ENCODE data around the gene MT1A.
A peak's percentile ranks its signal among the peaks of the same experiment; 100 is the strongest.
"Not testable (repeated sequence)": the region's sequence is repeated elsewhere in the genome, so short reads cannot be mapped to it uniquely, and the experiment has no call there.

Gene MT1A

DNA sequence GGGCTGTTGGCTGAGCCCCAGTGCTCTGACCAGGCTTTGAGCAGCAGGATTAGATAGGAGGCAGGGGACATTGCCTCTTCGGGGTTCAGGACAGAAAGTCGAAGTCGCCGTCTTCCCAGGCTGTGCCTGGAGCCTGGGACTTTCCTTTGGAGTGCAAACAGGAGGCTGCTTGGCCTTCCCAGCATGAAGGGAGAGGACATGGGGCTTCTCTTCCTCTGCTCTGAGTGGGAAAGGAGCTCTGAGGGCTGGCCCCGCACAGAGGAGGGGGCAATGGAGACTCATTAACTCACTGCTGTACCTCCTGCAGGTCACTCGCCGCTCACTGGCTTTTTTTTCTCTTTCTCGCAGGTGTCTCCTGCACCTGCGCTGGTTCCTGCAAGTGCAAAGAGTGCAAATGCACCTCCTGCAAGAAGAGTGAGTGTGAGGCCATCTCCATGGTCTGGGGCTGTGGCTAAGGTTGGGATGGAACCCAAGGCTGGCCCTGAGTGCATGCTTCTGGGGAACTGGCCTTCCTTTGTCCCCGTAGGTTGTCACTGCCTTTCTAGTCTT lies 19.9 kb downstream of the MT1A start:
- no peak for DNase-seq

DNA sequence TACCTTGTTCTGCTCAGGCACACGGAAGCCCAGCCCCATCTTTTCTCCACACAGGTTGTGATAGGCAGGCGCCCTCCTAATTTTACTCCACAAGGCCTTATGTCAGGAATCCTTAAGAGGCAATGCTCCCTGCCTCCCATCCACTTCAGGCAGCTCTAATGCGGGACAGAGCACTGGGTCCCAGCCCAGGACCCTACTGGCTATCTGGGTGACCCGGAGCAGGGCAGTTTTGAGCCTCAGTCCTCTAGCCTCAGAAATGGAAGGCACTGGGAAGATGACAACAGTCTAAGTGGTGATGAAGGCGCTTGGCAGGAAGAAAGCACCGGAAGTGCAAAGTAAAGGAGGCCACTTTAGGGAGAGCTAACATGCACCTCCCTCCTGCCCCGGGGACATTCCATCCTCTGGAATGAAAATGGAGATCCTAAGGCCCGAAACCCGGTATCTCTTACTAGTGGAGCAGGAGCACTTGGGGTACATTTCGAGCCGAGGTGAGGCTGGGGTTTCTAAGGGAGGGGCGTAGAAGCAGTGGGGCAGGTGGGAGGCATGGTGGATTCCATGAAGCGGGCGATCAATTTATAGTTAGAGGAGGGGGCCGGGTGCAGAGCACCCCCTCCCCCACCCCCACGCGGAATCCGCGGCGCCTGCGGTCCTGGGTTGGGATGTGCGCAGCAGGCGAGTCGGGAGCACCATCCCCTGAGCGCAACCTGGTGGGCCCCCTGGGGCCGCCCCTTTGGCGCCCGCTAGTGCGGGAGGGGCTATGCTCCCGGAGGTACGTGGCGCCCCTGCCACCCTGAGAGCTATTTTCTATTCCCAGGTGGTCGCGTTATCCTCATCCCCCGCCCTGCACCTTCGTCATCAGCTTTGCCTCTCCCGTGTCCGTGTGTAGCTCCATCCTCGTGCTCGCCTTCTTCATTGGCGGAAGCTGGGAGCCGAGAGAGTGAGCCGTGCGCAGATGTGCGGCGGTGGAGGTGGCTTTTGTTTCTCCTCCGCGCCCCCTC lies 24.2 kb downstream of the MT1A start:
- no peak for DNase-seq

DNA sequence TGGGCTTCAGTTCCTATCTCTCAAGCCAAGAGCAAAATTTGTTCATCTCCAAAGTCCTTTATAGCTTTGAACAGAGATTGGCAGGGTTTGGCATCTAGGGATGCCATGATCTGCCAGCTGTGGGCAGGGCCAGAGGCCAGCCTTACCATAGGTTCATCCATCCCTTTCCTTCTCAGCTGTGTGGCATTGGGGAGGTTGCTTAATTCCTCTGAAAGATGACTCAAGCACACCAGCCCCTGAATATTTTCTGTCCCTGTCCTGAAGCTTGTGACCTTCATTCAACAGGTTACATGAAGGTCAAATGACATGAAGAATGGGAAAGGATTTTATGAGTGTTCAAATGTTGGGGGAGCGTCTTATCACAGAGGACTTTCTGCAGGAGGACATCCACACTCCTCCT lies 26.0 kb downstream of the MT1A start:
- DNase-seq = no peak

DNA sequence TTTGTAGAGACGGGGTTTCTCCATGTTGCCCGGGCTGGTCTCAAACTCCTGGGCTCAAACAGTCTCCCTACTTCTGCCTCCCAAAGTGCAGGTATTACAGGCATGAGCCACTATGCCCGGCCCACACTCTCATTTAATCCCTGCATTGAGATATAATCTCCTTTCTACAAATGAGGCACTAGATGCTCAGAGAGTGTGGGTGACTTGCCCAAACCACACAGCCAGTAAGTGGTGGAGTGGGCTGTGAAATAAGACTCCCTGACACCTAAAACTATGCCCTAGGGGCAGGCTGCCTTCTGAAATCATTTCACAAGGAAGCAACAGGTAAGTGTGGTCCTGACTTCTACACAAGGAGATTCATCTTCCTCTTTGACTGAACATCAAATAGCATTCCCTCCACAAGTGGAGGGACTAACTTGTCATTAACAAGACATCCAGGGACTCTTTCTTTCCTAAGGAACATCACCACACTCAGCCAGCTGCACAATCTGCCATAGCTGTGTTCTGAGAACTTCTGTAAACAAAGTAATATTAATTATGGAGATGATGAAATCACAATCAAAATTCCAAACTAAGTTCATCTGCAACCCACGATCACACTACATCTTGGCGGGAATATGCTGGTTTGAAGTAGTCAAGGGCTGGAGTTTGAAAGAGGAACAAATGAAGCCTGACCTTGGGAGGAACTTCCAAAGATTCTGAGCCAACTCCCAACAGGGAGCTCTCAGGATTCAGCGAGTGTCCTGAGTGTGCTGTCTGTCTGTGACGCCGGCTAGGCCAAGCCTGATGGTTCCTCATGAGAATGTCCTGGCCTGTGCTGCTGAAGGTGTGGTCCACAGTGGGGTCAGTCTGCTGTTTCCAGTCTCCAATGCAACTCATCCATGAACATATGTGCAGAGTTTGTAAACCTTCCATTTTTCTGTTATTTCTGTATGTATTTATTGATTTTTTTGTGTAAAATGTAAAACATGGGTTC lies 27.1 kb downstream of the MT1A start:
- DNase-seq = not testable (repeated sequence)

DNA sequence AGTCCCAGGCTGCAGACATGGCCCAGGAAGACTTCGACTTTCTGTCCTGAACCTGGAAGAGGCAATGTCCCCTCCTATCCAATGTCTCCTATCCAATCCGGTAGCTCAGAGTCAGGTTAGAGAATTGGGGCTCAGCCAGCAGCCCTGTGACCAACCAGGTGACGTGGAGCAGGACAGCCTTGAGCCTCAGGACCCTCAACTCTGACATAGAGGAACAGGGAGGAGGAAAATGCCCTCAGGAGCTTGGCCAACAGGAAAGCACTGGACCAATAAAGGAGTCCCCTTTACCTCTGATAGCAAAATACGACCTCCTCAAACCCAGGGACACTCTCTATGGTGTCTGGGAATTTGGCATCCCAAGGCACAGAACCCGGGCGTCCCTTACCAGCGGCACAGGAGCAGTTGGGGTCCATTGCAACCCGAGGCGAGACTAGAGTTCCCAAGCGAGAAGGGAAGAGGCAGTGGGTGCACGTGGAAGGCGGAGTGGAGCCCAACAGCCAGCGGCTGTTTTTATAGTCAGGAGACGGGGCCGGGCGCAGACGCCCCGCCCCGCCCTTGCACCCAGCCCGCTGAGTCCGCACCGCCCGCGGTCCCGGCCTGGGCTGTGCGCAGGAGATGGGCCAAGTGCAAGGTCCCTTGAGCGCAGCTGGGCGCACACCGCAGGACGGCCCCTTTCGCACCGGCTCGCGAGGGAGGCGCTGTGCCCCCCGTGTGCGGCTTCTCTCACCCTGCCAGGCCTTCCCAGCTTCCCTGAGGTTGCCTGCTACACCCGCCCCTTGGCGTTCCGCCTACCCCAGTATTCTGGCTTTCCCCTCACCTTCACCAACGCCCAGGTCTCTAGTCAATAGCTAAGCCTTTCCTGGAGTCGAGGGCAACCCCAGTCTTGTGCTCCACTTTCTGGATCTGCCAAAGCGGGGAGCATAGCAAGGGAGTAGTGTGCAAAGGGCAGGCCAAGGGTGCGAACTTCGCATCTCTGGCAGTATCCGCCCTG lies 29.4 kb downstream of the MT1A start, which contains the start of gene MT1G:
Gene MT1G (minus strand): TSS at position 485 of the 991 bp plus-strand sequence. CDS start 72 bp downstream, at position 413.
- DNase-seq = no peak

DNA sequence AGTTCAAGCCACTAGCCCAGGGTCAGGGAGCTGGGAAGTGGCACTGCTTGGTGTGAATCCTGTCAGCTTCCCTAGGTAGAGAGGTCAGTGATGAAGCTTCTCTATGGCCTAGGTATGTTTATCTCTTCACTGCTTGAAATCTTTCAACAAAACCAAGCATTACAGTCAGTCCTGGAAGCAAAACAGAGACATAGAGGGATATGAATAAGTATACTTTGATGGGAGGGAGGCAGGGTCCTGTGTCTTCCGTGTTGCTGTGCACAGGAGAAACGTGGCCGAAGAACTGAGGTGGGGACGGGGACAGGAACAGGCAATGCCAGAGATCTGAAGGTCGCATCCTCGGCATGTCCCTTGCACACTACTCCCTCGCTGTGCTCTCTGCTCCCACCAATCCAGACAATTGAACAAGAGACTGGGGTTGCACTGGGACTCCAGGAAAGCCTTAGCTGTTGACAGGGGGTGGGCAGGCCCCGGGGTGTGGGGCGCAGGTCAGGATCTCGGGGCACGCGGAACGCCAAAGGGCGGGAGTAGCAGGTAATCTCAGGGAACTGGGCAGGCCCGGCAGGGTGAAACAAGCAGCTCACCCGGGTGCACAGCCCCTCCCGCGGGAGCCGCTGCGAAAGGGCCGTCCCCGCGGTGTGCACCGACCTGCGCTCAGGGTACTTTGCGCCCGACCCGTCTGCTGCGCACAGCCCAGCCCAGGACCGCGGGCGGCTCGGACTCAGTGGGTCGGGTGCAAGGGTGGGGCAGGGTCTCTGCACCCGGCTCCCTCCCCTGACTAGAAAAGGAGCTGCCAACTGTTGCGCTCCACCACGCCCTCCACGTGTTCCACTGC lies 30.8 kb downstream of the MT1A start, which contains the start of gene MT1H:
Gene MT1H (plus strand): TSS at position 810 of the 835 bp plus-strand sequence. CDS start 71 bp downstream, outside the sequence.
- no peak for DNase-seq

DNA sequence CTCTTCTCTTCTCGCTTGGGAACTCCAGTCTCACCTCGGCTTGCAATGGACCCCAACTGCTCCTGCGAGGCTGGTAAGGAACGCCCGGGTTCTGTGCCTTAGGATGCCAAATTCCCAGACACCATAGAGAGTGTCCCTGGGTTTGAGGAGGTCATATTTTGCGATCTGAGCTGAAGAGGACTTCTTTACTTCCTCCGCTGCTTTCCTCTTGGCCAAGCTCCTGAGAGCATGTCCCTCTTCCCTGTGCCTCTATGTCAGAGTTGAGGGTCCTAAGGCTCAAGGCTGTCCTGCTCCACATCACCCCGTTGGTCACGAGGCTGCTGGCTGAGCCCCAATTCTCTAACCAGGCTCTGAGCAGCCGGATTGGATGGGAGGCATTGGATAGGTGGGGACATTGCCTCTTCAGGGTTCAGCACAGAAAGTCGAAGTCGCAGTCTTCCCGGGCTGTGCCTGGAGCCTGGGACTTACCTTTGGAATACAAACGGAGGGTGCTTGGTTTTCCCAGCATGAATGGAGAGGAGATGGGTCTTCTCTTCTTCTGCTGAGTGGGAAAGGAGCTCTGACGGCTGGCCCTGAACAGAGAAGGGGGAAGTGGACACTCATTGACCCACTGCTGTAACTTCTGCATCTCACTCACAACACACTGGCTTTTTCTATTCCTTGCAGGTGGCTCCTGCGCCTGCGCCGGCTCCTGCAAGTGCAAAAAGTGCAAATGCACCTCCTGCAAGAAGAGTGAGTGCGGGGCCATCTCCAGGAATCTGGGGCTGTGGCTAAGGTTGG lies 31.6 kb downstream of the MT1A start:
- no peak for DNase-seq

DNA sequence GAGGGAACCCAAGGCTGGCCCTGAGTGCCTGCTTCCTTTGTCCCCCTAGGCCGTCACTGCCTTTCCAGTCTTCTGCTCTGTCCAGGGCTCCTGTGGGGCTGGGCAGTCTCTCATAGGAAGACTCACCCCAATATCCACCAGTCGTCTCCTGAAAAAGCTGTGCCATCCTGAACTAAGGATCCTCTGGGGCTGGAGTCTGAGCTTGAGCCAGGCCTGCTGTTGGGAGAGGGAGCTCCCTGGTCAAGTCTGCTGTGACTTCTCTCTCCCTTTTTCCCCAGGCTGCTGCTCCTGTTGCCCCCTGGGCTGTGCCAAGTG lies 32.1 kb downstream of the MT1A start:
- DNase-seq = no peak

- not testable (repeated sequence) for DNase-seq
These were observed 33.2 kb downstream of the MT1A start for GRCh38 chr16:56671691-56672090.

- not testable (repeated sequence) for DNase-seq
These were observed 33.7 kb downstream of the MT1A start for GRCh38 chr16:56672171-56672570.

- no peak for DNase-seq
These were observed 34.5 kb downstream of the MT1A start for GRCh38 chr16:56672761-56673536.

DNA sequence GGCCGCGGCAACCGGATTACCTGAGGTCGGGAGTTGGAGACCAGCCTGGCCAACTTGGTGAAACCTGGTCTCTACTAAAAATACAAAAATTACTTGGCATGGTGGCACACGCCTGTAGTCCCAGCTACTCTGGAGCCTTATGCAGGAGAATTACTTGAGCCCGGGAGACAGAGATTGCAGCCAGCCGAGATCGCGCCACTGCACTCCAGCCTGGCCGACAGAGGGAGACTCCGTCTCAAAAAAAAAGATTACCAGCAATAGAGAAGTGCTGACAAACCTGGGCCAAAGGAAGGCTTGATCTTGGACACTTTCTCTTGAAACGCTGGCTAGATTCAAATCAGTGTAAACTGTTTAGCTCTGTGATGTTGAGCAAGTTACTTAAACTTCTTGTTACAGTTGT lies 35.5 kb downstream of the MT1A start:
- no peak for DNase-seq

GRCh38 chr16:56674570-56674969 lies 36.1 kb downstream of the MT1A start:
- DNase-seq = not testable (repeated sequence)

- DNase-seq = peak; percentile 36
These were observed 37.3 kb downstream of the MT1A start for GRCh38 chr16:56675685-56676210.

DNA sequence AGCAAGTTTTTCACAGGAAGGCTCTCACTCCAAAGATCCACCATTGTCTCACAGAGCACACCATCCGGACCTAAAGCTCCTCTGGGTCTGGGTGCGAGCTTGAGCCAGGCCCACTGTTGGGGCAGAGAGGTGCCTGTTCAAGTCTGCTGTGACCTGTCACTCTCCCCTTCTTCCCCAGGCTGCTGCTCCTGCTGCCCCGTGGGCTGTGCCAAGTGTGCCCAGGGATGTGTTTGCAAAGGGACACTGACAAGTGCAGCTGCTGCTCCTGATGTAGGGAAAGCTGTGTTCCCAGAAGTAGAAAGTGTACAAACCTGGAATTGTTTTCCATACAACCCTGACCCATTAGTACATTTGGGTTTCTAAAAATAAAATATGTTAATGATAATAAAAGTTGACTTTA lies 39.0 kb downstream of the MT1A start:
- DNase-seq = no peak

DNA sequence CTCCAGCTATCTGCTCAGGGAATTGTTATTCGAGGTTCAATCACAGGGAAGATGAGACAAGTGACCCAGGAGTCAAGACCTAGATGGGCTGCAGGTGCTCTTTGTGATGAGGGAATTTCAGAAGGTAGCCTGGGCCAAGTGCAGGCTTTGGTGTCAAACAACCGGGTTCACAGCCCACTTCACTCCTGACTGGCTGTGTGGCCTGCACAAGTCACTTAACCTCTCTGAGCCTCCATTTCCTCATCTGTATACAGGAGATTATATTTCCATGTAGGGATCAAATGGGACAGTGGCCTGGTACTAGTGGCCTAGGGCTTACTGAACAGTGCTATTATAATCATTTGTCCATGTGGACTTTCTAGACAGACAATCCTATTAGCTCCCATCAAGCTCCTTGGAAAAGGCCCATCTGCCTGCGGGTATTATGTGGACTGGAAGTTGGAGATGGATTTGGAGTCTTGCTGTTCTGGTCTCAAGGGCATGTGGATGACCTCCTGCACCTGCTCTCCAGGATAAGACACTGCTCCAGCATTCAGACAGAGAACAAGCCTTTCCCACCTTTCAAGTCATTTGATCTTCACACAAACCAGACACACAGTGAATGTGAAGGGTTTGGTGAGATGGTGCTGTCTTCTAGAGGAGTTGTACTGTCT lies 40.7 kb downstream of the MT1A start:
- DNase-seq = no peak

GRCh38 chr16:56679818-56680217 lies 41.4 kb downstream of the MT1A start:
- no peak for DNase-seq
